Amygdala (tissue), 56 donors: ENCODE data around the gene LARP4B.
"Not testable (repeated sequence)": the region's sequence is repeated elsewhere in the genome, so short reads cannot be mapped to it uniquely, and the experiment has no call there.

ENCODE experiments used
- DNase-seq, 56 donors: peaks; one replicate each; lab custom pipeline; 2025; lab: John Stamatoyannopoulos, UW

LARP4B gene

DNA sequence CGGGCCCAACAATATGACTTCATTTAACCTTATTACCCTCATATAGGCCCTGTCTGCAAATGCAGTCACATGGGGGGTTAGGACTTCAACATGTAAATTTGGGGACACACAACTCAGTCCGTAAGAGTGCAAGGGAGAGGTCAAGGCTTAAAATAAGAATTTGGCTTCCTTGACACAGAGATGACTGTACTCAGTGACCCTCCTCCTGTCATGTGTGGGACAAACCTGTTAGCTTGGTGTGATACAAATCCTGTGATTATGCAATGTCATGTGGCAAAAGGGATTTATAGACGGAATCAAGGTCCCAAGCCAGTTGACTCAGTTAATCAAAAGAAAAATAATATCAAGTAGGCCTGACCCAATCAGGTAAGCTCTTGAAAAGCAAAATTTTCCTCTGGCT lies 30.8 kb upstream of the LARP4B start:
- no peak for DNase-seq

GRCh38 chr10:958856-959255 lies 27.4 kb upstream of the LARP4B start:
- DNase-seq = no peak

DNA sequence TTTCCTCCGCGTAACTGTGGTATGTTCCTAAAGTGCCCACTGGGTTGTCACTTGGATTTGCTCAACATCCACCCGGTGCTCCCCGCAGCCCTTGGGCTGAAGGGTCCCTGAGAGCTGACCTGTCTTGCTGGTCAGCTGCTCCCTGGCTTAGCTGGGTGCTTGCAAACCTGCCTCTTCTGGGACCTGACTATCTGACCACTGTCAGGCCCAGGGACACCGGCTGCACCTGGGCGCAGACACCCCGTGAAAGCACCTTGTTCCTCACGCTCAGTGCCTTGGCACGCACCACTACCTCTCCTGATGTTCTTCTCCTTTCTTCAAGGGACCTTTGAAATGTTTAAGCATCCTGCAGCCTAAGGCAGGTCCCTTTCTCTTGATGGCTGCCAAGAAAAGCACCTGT lies 26.6 kb upstream of the LARP4B start:
- DNase-seq = no peak

DNA sequence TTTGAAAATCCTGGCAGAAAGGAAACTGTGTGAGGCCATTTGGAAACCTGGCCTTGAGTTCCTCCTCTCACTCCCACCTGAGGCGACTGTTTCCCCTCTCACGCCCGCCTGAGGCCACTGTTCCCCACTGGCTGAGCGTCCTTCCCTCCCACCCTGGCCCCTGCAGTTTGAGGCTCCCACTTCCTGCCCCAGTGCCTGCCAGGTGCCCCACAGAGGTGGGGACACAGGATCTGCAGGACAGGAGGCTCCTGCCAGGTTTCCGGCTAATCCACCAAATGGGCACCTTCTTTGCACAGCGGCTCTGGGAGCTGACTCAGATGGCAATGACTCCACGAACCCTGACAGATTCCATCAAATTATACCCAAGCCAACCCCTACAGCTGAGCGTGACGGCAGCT lies 24.3 kb upstream of the LARP4B start:
- no peak for DNase-seq

GRCh38 chr10:955127-955819 lies 23.8 kb upstream of the LARP4B start:
- DNase-seq = no peak

- DNase-seq = no peak
These were observed 22.9 kb upstream of the LARP4B start for GRCh38 chr10:954396-954795.

DNA sequence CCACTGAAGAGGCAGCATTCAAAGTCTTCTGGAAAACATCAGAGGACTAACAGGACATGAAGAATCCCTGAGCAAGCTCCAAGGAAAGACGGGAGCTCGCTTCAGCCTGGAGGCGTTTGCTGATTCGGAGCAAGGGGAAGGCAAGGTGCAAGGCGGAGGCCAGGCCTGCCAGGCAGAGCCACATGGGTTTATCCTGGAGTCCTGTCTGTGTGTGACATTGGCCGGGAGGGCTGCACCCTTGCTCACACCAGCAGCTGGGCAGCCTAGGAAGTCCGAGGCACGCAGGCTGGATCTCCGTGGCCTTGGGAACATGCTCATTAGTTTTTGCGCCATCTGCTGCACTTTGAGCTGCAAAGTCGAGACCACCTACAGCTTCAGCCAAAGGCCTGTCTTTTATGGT lies 22.3 kb upstream of the LARP4B start:
- DNase-seq = no peak

GRCh38 chr10:949446-949845 lies 17.9 kb upstream of the LARP4B start:
- DNase-seq = no peak

DNA sequence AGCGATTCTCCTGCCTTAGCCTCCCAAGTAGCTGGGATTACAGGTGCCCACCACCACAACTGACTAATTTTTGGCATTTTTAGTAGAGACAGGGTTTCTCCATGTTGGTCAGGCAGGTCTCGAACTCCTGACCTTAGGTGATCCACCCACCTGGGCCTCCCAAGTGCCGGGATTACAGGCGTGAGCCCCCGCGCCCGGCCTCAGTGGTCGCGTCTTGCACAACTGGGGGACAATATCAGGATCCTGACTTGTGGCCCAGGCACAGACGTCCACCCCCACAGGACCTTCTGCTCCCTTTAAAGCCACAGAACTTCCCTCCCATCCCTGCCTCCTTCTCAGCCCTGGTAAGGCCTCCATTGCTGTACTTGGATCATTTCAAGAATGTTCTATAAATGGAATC lies 16.8 kb upstream of the LARP4B start:
- no peak for DNase-seq

GRCh38 chr10:947881-948280 lies 16.4 kb upstream of the LARP4B start:
- no peak for DNase-seq

- DNase-seq = peak in 1 of 56 donors; percentile 39
These were observed 15.5 kb upstream of the LARP4B start for GRCh38 chr10:947051-947450.

- no peak for DNase-seq
These were observed 14.3 kb upstream of the LARP4B start for GRCh38 chr10:945778-946177.

DNA sequence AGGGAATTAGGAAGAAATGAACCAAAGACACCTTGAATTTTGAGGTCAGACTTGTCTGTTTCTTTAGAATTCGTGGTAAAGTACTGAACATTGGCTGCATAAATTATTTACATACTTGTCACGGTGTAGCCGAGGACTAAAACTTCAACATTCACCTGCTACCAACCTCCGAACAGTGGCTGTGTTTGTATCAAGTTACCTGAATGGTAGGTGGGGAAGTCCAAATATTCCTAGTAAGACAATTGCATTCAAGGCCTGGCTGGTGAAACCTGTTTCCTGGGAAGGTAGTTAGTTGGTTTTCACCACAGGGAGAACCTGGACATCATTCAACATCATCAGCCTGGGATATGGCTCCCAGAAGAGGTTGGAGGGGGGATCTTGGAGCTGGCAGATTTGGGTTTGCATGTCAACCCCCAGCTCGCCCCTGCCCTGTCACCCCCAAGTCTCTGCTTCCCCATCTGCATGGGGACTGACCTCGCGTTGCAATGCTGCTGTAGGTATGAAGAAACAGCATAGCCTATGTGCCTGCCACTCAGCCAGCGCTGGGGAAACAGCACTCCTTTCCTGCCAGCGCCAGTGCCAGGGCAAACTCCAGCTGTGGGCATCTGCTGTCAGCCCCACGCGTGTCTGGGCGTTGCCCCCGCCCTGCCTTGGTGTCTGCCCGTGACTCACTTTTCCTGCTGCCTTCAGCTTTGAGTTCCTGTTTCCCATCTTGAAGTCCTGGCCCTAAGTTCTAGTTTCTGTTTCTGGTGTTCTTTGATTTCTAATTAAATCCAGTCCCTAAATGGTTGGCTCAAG lies 12.7 kb upstream of the LARP4B start:
- DNase-seq = peak in 6 of 56 donors; percentile 3 to 18 (median 10)

DNA sequence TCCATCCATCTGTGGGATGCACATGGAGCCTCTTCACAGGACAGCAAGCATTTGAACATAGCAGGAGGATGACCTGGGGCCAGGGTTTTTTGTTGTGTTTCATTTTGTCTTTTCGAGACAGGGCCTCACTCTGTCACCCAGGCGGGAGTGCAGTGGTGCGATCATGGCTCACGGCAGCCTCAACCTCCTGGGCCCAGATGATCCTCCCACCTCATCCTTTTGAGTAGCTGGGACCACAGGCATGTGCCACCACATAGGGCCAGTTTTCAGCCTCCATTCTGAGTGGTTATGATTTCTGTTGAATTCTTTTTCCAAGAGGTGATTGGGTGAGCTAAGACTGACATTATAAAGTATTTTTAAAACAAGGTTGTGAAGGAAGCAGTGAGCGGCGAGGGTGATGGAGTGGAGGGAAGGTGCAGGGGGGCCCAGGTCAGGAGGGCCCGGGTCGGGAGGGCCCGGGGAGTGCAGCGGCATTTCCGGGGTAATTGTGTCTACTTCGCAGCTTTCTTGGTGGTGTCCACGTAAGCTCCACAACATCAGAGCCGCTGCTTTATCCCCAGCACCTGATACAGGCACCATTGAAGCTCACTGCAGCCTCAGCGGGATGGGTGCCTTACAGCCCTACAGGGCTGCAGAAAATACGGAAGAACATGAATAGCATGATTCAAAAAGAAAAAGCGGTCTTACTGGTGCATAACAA lies 12.0 kb upstream of the LARP4B start:
- no peak for DNase-seq

DNA sequence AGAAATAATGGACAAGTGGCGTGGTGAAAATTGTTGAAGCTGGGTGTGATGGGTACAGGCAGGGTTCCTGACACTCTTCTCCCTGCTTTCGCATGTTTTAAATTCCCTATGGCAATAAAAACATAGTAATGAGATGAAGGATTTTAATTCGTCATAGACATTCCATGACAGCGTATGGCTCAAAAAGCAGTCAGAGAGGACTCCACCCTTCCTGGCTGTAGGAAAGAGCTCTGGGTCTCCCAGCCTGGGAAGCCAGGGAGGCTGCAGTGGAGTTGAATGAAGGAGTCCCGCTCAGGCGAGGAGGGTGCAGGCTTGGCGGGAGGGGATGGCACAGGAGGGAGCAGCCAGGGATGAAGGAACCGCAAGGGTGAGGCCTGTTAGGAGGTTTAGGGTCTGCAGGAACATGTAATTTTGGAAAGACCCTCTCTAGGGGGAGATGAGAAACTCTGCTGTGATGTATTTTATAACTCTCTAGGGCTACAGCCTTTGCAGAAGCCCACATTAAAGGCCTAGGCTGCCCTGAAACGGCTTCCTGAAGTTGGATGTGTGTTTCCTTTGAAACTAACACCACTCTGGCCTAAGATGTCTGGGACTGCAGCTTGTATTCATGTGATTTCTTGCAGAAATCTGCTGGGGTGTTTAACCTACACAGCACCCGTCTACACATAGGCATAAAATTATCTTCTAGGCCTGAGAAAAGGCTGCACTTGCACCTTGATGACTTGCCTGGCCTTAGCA lies 7.6 kb upstream of the LARP4B start:
- DNase-seq = no peak

DNA sequence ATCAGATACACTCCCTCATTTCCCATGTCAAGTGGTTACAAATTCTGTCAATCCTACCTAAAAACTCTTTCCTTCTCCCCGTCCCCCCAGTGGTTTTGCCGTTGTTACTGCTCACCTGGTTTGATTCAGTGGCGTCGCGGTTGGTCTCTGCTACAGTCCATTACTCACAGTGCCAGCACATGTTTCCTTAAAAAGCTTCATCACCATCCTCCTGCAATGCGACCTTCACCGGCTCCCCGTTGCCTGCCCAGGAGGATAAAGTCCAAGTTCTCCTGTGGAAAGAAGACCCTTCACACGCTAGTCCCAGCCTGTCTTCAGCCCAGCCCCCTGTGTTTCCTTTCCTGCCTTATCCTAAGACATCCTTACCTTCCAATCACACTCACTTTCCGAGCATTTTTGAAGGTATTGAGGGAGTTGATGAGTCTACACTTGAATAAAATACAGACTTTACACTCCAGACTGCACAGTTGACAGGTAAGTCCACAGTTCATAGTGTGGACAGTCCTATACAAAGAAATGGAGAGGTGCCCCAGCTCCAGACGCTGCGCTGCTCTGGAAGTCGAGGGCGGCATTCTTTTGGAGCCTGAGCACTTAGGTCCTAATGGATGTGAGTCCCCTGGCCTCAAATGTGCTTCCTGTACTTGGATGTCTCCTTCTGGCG lies 3.4 kb upstream of the LARP4B start:
- DNase-seq = no peak

DNA sequence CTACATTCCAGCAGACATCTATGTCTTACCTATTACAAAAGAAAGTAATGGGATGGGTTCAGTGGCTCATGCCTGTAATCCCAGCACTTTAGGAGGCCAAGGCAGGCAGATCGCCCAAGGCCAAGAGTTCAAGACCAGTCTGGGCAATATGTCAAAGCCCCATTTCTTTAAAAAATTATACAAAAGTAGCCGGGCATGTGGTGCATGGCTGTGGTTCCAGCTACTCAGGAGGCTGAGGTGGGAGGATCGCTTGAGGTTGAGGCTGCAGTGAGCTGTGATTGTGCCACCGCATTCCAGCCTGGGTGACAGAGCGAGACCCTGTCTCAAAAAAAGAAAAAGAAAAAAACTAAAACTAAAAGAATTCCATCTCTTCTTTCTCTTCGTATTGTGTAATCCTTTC lies 2.7 kb upstream of the LARP4B start:
- not testable (repeated sequence) for DNase-seq

GRCh38 chr10:932589-932988 lies 1.1 kb upstream of the LARP4B start:
- no peak for DNase-seq

GRCh38 chr10:930625-931325 lies 730 bp downstream of the LARP4B start:
- peak in 2 of 56 donors; percentile 15 to 19 for DNase-seq
